NCI-H2196 (cell line): ENCODE data around the gene POU2AF3.

Source experiments
- DNase-seq: peaks from one replicate; lab custom pipeline; 2025; ENCODE audit not compliant: unreplicated experiment; lab: John Stamatoyannopoulos, UW

The POU2AF3 gene

GRCh38 chr11:111352231-111352746 is 53.9 kb downstream of the POU2AF3 start:
- no peak for DNase-seq

GRCh38 chr11:111352935-111353710 is 54.8 kb downstream of the POU2AF3 start:
- DNase-seq, result no peak

GRCh38 chr11:111353776-111354600 is 55.6 kb downstream of the POU2AF3 start:
- DNase-seq, result no peak

- DNase-seq, result no peak
Observed at GRCh38 chr11:111354601-111354891, 56.2 kb downstream of the POU2AF3 start.

GRCh38 chr11:111355101-111355500 is 56.8 kb downstream of the POU2AF3 start:
- DNase-seq, result no peak

GRCh38 chr11:111355956-111356659 is 57.8 kb downstream of the POU2AF3 start:
- DNase-seq, result no peak

GRCh38 chr11:111356660-111357048 is 58.3 kb downstream of the POU2AF3 start:
- no peak for DNase-seq

- no peak for DNase-seq
Observed at GRCh38 chr11:111357150-111358037, 59.0 kb downstream of the POU2AF3 start.
